ENCODE data around the gene RBMS3.

RBMS3 gene

DNA sequence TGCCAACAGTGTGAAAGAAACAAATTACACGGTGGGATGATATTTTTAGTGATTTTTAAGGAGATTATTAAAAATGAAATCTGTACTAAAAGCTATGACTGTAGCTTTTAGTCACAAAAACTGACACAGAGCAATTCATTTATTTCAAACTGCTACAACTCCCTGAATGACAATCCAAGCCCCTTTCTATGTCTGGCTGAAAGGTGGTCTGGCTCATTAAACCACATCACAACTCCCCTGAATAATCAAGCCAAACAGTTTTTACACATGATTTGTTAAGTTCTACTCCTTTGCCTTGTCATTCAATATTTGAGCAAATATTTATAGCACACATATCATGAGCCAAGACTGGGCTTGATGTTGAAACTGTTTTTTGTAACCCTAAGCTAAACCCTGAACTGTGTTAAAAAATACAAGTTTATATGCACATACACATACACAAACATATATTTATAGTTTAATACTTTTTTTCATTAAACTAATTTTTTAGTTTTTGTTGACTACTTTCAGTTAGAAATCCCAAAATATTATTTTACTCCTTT, 125.5 kb downstream of the RBMS3 start:
- Histone ChIP-seq H2AFZ (ENCODE audit: low read length, unreplicated experiment) (no peak overlapping the region), H3K4me1 (ENCODE audit: control insufficient read depth, insufficient read depth, low read length, unreplicated experiment) (peaks cover 32% of the 10 kb centered on the region), H3K79me2 (ENCODE audit: control insufficient read depth, insufficient read depth, low read length, unreplicated experiment) (peaks cover 15% of the 10 kb centered on the region), H3K36me3 (ENCODE audit: insufficient read depth, low read length) (peaks cover 2% of the 10 kb centered on the region; the same call in 1 of the 2 replicates), H3K4me3 (ENCODE audit: low read depth, low read length) (0 out of 2 replicates have a peak overlapping the region, but pooled peaks have one; percentile 14), H3K27ac (ENCODE audit: low read depth, low read length) (no peak overlapping the region), H3K27me3 (ENCODE audit: insufficient read depth, low read length) (no peaks in the 10 kb centered on the region)

DNA sequence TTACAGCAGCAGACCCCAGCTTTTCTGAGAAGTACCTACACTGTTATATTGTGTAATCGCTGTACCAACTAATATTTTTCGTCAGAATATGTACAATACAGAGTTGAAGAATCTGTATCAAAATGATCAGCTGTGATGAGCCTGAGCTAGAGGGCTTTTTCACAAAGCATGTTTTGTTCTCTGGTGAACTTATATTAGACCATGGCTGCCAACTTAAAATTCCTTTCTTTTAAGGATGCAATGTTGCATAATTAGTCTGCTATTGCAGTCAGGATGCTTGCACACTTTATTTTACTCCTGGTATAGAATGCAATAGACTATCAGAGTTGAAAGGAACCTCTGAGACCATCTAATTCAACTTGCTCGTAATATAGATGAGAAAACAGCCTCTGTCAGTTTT, 127.8 kb downstream of the RBMS3 start:
- Histone ChIP-seq H3K27ac (ENCODE audit: low read depth, low read length) (no peak overlapping the region), H2AFZ (ENCODE audit: low read length, unreplicated experiment) (no peak overlapping the region), H3K36me3 (ENCODE audit: insufficient read depth, low read length) (peaks cover 2% of the 10 kb centered on the region; the same call in 1 of the 2 replicates), H3K4me1 (ENCODE audit: control insufficient read depth, insufficient read depth, low read length, unreplicated experiment) (peaks cover 32% of the 10 kb centered on the region), H3K4me3 (ENCODE audit: low read depth, low read length) (no peak overlapping the region), H3K79me2 (ENCODE audit: control insufficient read depth, insufficient read depth, low read length, unreplicated experiment) (peaks cover 15% of the 10 kb centered on the region), H3K27me3 (ENCODE audit: insufficient read depth, low read length) (no peaks in the 10 kb centered on the region)

DNA sequence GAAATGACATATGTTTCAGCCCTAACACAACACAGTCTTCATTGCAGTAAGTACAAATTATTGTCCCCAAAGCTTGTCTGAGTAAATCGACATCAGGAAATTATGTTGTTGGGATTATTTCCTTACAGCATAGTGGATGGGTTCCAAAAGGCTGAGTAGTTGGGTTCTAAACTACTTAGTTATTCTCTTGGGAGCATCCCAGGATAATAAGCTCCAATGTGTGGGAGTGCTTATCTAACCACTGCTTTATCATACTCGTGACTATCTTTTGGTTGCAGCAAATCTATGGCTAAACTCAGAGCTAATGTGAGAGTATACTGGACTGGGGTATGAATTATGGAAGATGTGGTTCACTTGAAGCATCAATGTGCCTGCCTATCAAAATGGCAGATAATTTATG, 128.5 kb downstream of the RBMS3 start:
- Histone ChIP-seq H3K79me2 (ENCODE audit: control insufficient read depth, insufficient read depth, low read length, unreplicated experiment) (peaks cover 12% of the 10 kb centered on the region), H3K36me3 (ENCODE audit: insufficient read depth, low read length) (peaks cover 2% of the 10 kb centered on the region; the same call in 1 of the 2 replicates), H3K4me3 (ENCODE audit: low read depth, low read length) (no peak overlapping the region), H3K27ac (ENCODE audit: low read depth, low read length) (no peak overlapping the region), H2AFZ (ENCODE audit: low read length, unreplicated experiment) (no peak overlapping the region), H3K4me1 (ENCODE audit: control insufficient read depth, insufficient read depth, low read length, unreplicated experiment) (peaks cover 28% of the 10 kb centered on the region), H3K27me3 (ENCODE audit: insufficient read depth, low read length) (no peaks in the 10 kb centered on the region)

DNA sequence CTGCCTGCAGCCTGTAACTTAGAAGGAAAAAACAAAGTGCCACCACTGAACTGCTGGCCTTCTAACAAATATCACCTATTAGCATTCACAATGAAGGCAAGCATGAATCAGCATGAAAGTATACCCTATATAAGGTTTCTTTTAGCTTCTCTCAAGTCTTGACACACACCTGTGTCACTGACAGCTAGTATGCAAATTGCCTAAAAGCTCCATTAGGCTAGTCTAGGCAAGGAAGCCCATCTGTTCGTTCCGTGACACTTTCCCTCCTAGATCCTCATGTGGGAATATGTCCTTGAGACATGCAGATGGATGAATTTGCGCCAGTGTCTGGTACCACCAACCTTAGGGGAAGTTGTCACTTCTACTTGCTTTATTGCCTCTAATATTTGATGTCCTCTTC, 129.3 kb downstream of the RBMS3 start:
- Histone ChIP-seq H2AFZ (ENCODE audit: low read length, unreplicated experiment) (no peak overlapping the region), H3K79me2 (ENCODE audit: control insufficient read depth, insufficient read depth, low read length, unreplicated experiment) (peaks cover 9% of the 10 kb centered on the region), H3K27me3 (ENCODE audit: insufficient read depth, low read length) (no peaks in the 10 kb centered on the region), H3K36me3 (ENCODE audit: insufficient read depth, low read length) (peaks cover 2% of the 10 kb centered on the region; the same call in 1 of the 2 replicates), H3K27ac (ENCODE audit: low read depth, low read length) (no peak overlapping the region), H3K4me3 (ENCODE audit: low read depth, low read length) (no peak overlapping the region), H3K4me1 (ENCODE audit: control insufficient read depth, insufficient read depth, low read length, unreplicated experiment) (peaks cover 26% of the 10 kb centered on the region)

DNA sequence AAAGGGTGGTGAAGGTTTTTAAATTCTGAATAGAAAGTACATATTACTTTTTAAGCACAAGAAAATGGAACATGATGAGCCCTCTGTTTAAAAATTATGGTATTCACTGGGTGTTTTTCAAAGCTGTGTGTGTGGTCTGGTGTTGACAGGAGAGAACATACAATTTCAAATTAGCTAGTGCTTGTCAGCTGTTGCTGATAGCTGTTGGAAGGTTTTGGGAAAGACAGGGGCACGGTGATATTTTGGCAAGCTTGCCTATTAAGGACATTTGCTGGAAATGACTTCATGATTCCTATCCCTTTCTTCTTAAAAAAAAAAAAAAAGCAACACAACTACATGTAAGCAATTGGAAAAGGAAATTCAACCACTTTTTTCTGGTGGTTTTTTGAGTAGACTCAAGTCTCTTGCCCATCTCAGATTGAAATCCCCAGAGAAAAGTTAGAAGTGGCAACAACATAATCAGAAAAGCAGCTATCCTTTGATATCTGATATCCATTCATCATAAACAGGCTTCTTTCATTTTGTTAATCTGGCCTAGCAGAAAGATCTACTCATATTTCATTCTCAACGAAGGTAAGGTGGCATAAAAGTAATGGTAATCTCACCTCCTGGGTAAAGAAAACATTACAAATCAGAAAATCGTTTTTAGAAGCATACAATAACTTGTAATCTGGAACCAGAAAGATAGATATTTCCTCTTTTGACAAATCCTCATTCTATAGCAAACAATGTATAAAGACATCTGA, 130.0 kb downstream of the RBMS3 start:
- Histone ChIP-seq H2AFZ (ENCODE audit: low read length, unreplicated experiment) (no peak overlapping the region), H3K79me2 (ENCODE audit: control insufficient read depth, insufficient read depth, low read length, unreplicated experiment) (peaks cover 7% of the 10 kb centered on the region), H3K27me3 (ENCODE audit: insufficient read depth, low read length) (no peaks in the 10 kb centered on the region), H3K36me3 (ENCODE audit: insufficient read depth, low read length) (peaks cover 2% of the 10 kb centered on the region; the same call in 1 of the 2 replicates), H3K27ac (ENCODE audit: low read depth, low read length) (no peak overlapping the region), H3K4me3 (ENCODE audit: low read depth, low read length) (no peak overlapping the region), H3K4me1 (ENCODE audit: control insufficient read depth, insufficient read depth, low read length, unreplicated experiment) (peaks cover 24% of the 10 kb centered on the region)

DNA sequence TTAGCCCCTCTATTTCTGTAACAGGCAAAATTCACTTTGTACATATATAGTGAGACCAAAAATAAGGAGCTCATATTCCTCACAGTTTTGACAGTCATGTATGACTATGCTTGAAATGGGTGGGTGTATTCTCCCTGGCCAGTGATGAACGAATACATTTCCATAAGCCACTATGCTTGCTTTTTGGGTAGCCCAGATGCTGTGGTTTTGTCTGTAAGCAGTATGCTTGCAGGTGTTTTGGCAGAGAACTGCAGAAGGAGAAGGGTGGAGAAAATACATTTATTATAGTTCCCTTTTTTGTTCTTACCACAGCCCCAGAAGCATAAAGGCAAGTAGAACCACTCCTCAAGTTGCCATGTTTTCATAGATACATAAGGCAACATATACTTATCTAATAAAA, 131.2 kb downstream of the RBMS3 start:
- Histone ChIP-seq H3K79me2 (ENCODE audit: control insufficient read depth, insufficient read depth, low read length, unreplicated experiment) (peaks cover 5% of the 10 kb centered on the region), H3K4me1 (ENCODE audit: control insufficient read depth, insufficient read depth, low read length, unreplicated experiment) (peaks cover 18% of the 10 kb centered on the region), H3K27ac (ENCODE audit: low read depth, low read length) (no peak overlapping the region), H3K4me3 (ENCODE audit: low read depth, low read length) (no peak overlapping the region), H3K36me3 (ENCODE audit: insufficient read depth, low read length) (peaks cover 2% of the 10 kb centered on the region; the same call in 1 of the 2 replicates), H2AFZ (ENCODE audit: low read length, unreplicated experiment) (no peak overlapping the region), H3K27me3 (ENCODE audit: insufficient read depth, low read length) (no peaks in the 10 kb centered on the region)

DNA sequence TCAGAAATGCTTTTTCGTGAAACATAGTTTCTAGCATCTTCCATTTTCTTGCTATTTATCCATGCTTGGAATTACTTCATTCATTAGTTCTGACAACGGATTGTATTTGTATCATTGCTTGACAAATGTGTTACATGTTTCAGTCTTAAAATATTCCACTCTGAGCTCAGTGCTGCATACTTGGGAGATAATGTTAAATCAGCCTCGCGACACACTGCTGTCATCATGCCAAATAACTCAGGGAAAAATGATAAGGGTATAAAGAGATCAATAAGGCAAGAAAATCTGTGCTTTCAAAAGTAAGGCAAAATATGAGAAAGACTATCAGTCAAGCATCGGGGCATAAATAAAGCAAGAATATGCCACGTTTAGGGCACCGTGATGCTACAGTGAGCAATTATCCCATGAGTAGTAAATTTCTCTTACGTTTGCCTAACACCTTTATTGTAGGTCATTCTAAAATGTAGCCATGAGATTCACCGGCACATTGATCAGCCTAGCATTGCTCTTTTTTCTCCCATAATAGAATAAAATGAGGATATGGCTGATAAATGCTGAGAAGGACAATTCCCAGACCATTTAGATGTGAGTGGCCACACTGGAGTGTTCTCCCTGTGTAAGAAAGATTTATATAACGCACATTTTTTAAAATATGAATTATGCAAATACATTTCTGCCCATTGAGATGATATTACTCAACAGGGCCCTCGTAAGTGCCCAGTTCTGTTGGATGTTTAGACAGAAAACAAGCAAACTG, 133.8 kb downstream of the RBMS3 start:
- no peak overlapping the region for H3K27ac ChIP-seq (ENCODE audit: low read depth, low read length)
- H3K27me3 ChIP-seq (ENCODE audit: insufficient read depth, low read length) = no peaks in the 10 kb centered on the region
- H2AFZ ChIP-seq (ENCODE audit: low read length, unreplicated experiment) = no peak overlapping the region
- no peak overlapping the region for H3K4me3 ChIP-seq (ENCODE audit: low read depth, low read length)
- peaks cover under 1% of the 10 kb centered on the region; the same call in 1 of the 2 replicates for H3K36me3 ChIP-seq (ENCODE audit: insufficient read depth, low read length)
- H3K4me1 ChIP-seq (ENCODE audit: control insufficient read depth, insufficient read depth, low read length, unreplicated experiment) = peaks cover 8% of the 10 kb centered on the region
- peaks cover 3% of the 10 kb centered on the region for H3K79me2 ChIP-seq (ENCODE audit: control insufficient read depth, insufficient read depth, low read length, unreplicated experiment)

DNA sequence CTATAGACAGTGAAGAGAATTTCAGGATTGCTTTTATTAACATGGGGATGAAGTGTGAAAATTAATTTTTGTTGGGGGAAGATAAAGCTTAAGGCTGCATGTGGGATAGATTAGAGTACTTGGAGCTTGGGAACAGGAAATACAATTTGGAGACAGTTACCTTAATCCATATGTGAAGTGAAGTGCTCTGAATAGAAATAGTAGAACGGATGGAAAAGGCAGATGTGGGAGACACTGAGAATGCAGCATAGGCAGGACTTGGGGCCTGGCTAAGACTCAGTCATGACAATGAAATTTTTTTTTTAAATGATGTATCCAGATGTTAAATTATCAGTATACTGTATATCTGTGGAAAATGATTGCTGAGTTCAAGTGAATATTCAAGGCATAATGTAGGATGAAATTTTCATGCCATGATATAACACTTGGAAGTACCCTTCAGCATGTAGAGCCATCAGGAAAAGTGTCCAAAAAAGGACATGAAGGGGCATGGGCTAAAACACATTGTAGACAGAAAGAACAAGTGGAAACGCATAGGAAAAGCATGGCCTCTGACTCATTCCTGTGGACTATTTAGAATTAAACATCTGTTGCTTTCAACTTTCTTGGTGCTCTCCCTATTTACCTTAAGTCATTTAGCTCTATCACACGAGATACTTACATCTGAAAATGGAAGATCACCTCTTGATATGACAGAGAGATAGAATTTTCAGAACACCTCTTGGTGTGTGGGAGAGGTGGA, 134.8 kb downstream of the RBMS3 start:
- H3K27ac ChIP-seq (ENCODE audit: low read depth, low read length) = no peak overlapping the region
- H2AFZ ChIP-seq (ENCODE audit: low read length, unreplicated experiment) = no peak overlapping the region
- H3K4me1 ChIP-seq (ENCODE audit: control insufficient read depth, insufficient read depth, low read length, unreplicated experiment) = peaks cover 12% of the 10 kb centered on the region
- H3K27me3 ChIP-seq (ENCODE audit: insufficient read depth, low read length) = no peaks in the 10 kb centered on the region
- H3K79me2 ChIP-seq (ENCODE audit: control insufficient read depth, insufficient read depth, low read length, unreplicated experiment) = peaks cover 10% of the 10 kb centered on the region
- H3K36me3 ChIP-seq (ENCODE audit: insufficient read depth, low read length) = 0 out of 2 replicates have a peak, but pooled peaks cover 3% of the 10 kb centered on the region
- no peak overlapping the region for H3K4me3 ChIP-seq (ENCODE audit: low read depth, low read length)

DNA sequence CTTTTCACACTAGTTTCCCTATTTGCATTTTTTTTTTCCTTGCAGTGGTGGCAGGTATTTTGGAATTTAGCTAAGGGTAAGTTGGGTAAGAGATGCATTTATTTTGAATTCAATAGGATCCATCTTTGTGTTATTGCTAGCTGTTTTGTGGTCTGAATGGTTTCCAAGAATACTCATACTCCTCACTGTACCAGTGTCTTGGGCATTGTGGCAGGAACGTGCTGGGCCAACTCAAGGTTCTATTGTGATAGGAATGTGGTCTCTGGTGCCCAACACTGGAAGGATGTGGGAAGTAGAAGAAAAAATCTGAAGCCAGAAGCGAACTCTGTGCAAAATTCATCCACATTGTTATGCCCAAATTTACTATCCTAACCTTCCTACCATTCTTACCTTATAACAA, 135.6 kb downstream of the RBMS3 start:
- no peak overlapping the region for H2AFZ ChIP-seq (ENCODE audit: low read length, unreplicated experiment)
- H3K4me3 ChIP-seq (ENCODE audit: low read depth, low read length) = no peak overlapping the region
- no peaks in the 10 kb centered on the region for H3K27me3 ChIP-seq (ENCODE audit: insufficient read depth, low read length)
- peaks cover 10% of the 10 kb centered on the region for H3K79me2 ChIP-seq (ENCODE audit: control insufficient read depth, insufficient read depth, low read length, unreplicated experiment)
- peaks cover 6% of the 10 kb centered on the region for H3K4me1 ChIP-seq (ENCODE audit: control insufficient read depth, insufficient read depth, low read length, unreplicated experiment)
- 0 out of 2 replicates have a peak, but pooled peaks cover 3% of the 10 kb centered on the region for H3K36me3 ChIP-seq (ENCODE audit: insufficient read depth, low read length)
- H3K27ac ChIP-seq (ENCODE audit: low read depth, low read length) = no peak overlapping the region

DNA sequence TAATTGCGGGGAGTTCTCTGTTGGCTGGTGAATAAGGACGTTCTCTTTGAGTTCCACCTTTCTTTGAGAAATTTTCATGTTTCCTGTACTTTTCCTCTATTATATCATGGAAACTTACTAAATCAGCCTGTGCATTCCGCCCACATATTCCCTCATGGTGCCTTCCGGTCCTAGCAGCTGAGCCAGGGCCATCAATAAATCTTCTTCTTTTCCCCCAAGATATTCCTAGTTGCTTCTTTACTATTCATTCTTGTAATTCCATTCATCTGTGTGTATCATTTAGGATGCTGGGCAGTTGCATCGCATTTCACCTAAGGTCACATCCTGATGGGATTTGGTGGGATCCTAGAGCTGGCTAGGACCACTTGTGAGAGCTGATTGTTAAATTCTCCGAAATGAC, 139.2 kb downstream of the RBMS3 start:
- H3K79me2 ChIP-seq (ENCODE audit: control insufficient read depth, insufficient read depth, low read length, unreplicated experiment) = peaks cover 18% of the 10 kb centered on the region
- H3K36me3 ChIP-seq (ENCODE audit: insufficient read depth, low read length) = 0 out of 2 replicates have a peak, but pooled peaks cover 3% of the 10 kb centered on the region
- no peak overlapping the region for H3K27ac ChIP-seq (ENCODE audit: low read depth, low read length)

More for the DNA sequence above, 139.2 kb downstream of the RBMS3 start:
- Histone ChIP-seq H3K27me3 (ENCODE audit: insufficient read depth, low read length) (no peaks in the 10 kb centered on the region), H3K4me1 (ENCODE audit: control insufficient read depth, insufficient read depth, low read length, unreplicated experiment) (peaks cover 6% of the 10 kb centered on the region), H3K4me3 (ENCODE audit: low read depth, low read length) (no peak overlapping the region), H2AFZ (ENCODE audit: low read length, unreplicated experiment) (no peak overlapping the region)
